Measurements from ENCODE around the gene GASK1A.

GRCh38 chr3:43073836-43074220 is 94.7 kb downstream of the GASK1A start:
- TF ChIP-seq, protein P1, sequence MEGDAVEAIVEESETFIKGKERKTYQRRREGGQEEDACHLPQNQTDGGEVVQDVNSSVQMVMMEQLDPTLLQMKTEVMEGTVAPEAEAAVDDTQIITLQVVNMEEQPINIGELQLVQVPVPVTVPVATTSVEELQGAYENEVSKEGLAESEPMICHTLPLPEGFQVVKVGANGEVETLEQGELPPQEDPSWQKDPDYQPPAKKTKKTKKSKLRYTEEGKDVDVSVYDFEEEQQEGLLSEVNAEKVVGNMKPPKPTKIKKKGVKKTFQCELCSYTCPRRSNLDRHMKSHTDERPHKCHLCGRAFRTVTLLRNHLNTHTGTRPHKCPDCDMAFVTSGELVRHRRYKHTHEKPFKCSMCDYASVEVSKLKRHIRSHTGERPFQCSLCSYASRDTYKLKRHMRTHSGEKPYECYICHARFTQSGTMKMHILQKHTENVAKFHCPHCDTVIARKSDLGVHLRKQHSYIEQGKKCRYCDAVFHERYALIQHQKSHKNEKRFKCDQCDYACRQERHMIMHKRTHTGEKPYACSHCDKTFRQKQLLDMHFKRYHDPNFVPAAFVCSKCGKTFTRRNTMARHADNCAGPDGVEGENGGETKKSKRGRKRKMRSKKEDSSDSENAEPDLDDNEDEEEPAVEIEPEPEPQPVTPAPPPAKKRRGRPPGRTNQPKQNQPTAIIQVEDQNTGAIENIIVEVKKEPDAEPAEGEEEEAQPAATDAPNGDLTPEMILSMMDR (IDR thresholded peaks at IDR 0.05), result no peak
- TF ChIP-seq POLR2A (IDR thresholded peaks at IDR 0.05), result no peak
